Uterus (tissue), 2 donors: ENCODE results near the gene PAK4.

Experiments
- POLR2A ChIP-seq, 2 donors: fragments of 450-650 bp; IDR thresholded peaks; one replicate each; pipeline ENCODE4 v1.6.1; 2016; ENCODE audit warnings: antibody characterized with exemption in 2 of 2, mild to moderate bottlenecking in 1 of 2, moderate library complexity in 1 of 2
- TF ChIP-seq, protein P1 (sequence below), 4 experiments: fragments of 200-600 bp in 2 of 4; fragments of 450-650 bp in 2 of 4; sonication (generic) in 2 of 4; IDR thresholded peaks; one replicate each; pipeline ENCODE4 v1.5.1; 2016 to 2019; ENCODE audit warnings: antibody characterized with exemption in 4 of 4, mild to moderate bottlenecking in 2 of 4, moderate library complexity in 1 of 4

DNA sequence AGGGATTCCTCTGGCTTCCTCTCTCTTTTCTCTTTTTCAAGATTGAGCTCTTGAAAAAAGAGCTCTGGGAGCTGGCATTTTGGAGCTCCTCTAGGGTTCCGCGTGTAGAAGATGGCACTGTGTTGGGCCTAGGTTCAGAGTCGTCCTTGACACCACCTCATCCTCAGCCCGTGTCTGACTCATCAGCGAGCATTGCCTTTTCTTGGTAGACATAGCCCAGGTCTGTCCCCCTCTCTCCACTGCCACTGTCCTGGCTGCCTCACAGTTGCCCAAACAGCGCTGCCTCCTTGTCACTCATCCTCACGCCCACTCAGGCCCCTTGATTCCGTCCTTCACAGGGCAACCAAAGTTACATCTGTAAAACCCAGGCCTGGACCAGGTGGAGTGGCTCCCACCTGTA is 24.6 kb downstream of the PAK4 start:
- TF ChIP-seq POLR2A (IDR thresholded peaks at IDR 0.05) = no peak
- TF ChIP-seq, protein P1, sequence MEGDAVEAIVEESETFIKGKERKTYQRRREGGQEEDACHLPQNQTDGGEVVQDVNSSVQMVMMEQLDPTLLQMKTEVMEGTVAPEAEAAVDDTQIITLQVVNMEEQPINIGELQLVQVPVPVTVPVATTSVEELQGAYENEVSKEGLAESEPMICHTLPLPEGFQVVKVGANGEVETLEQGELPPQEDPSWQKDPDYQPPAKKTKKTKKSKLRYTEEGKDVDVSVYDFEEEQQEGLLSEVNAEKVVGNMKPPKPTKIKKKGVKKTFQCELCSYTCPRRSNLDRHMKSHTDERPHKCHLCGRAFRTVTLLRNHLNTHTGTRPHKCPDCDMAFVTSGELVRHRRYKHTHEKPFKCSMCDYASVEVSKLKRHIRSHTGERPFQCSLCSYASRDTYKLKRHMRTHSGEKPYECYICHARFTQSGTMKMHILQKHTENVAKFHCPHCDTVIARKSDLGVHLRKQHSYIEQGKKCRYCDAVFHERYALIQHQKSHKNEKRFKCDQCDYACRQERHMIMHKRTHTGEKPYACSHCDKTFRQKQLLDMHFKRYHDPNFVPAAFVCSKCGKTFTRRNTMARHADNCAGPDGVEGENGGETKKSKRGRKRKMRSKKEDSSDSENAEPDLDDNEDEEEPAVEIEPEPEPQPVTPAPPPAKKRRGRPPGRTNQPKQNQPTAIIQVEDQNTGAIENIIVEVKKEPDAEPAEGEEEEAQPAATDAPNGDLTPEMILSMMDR (IDR thresholded peaks at IDR 0.05) = no peak
